Measurements from ENCODE around the gene ARID5B. TPM values are rescaled to one million over a fixed set of nuclear protein-coding genes. Genes with fewer than 3 reads are reported as not detected.
"Not testable (repeated sequence)": the region's sequence is repeated elsewhere in the genome, so short reads cannot be mapped to it uniquely, and the experiment has no call there.

Gene ARID5B
- total RNA-seq, result 100 to 1,000 TPM in 1 of 2 experiments, 10 to 100 TPM in 1; 73.8 to 106 TPM

GRCh38 chr10:61900829-61901792 lies at the start of gene ARID5B:
ARID5B (plus strand) TSS chr10:61901699; CDS start chr10:61901710, 11 bp downstream.
- intact Hi-C loops (cut with DNase I, micrococcal nuclease), result loop anchor here in 1 of 2 experiments (1.0 to 5.0 kb wide), 4 partner anchors 282 to 1994 kb away; partner anchors contain the start of genes CCDC6 and NRBF2
- DNase-seq (peak; percentile 68), ATAC-seq (no peak)
- CTCF ChIA-PET, result interaction anchor here (0.7 to 4.4 kb wide), 7 partner anchors 66 to 150 kb away, joined by 3 to 26 read pairs (median 6); no protein-coding TSS in a partner anchor
- no peaks in the 10 kb centered on the region for H3K27me3 Mint-ChIP-seq
- no peaks in the 10 kb centered on the region for H3K9me3 Mint-ChIP-seq (ENCODE audit: low read depth)
- H3K4me1 Mint-ChIP-seq, result peaks cover 47% of the 10 kb centered on the region
- H3K4me3 Mint-ChIP-seq, result peak within 1 kb of the TSS; percentile 94
- POLR2A ChIA-PET, result interaction anchor here (0.6 to 6.5 kb wide), 13 partner anchors 33 to 344 kb away, joined by 3 to 74 read pairs (median 4); no protein-coding TSS in a partner anchor
- H3K27ac Mint-ChIP-seq, result peak within 1 kb of the TSS; percentile 100
- H3K36me3 Mint-ChIP-seq (ENCODE audit: low read depth), result peaks cover 28% of the 10 kb centered on the region

GRCh38 chr10:61852261-61852660 lies 49.2 kb upstream of the ARID5B start:
- POLR2A ChIA-PET, result no interaction called here
- Mint-ChIP-seq H3K4me3 (no peak overlapping the region), H3K27me3 (no peaks in the 10 kb centered on the region), H3K27ac (no peak overlapping the region), H3K4me1 (peaks cover under 1% of the 10 kb centered on the region), H3K36me3 (ENCODE audit: low read depth) (no peaks in the 10 kb centered on the region), H3K9me3 (ENCODE audit: low read depth) (no peaks in the 10 kb centered on the region)
- ATAC-seq, result no peak
- intact Hi-C loops (cut with DNase I, micrococcal nuclease), result no loop called here
- DNase-seq, result no peak
- CTCF ChIA-PET, result no interaction called here

- Mint-ChIP-seq H3K4me1 (no peaks in the 10 kb centered on the region), H3K4me3 (no peak overlapping the region), H3K27me3 (no peaks in the 10 kb centered on the region), H3K27ac (no peak overlapping the region), H3K9me3 (ENCODE audit: low read depth) (no peaks in the 10 kb centered on the region), H3K36me3 (ENCODE audit: low read depth) (no peaks in the 10 kb centered on the region)
- ChIA-PET CTCF (interaction anchor here (0.6 to 1.1 kb wide), 4 partner anchors 10 to 262 kb away, joined by 3 to 4 read pairs (median 4); no protein-coding TSS in a partner anchor), POLR2A (no interaction called here)
- intact Hi-C loops (cut with DNase I, micrococcal nuclease), result no loop called here
- no peak for ATAC-seq
- DNase-seq, result no peak
Measured at GRCh38 chr10:61855771-61856170, 45.7 kb upstream of the ARID5B start.

GRCh38 chr10:61857746-61858145 lies 43.8 kb upstream of the ARID5B start:
- H3K36me3 Mint-ChIP-seq (ENCODE audit: low read depth), result no peaks in the 10 kb centered on the region
- POLR2A ChIA-PET, result no interaction called here
- intact Hi-C loops (cut with DNase I, micrococcal nuclease), result no loop called here
- H3K4me3 Mint-ChIP-seq, result no peak overlapping the region
- no peaks in the 10 kb centered on the region for H3K27me3 Mint-ChIP-seq
- no peaks in the 10 kb centered on the region for H3K4me1 Mint-ChIP-seq
- CTCF ChIA-PET, result interaction anchor here (1.3 kb wide), 1 partner anchor 9 kb away, joined by 3 read pairs; no protein-coding TSS in a partner anchor
- no peaks in the 10 kb centered on the region for H3K9me3 Mint-ChIP-seq (ENCODE audit: low read depth)
- ATAC-seq (no peak), DNase-seq (no peak)
- no peak overlapping the region for H3K27ac Mint-ChIP-seq

- Mint-ChIP-seq H3K4me3 (no peak overlapping the region), H3K27ac (no peak overlapping the region), H3K9me3 (ENCODE audit: low read depth) (no peaks in the 10 kb centered on the region), H3K4me1 (no peaks in the 10 kb centered on the region), H3K27me3 (no peaks in the 10 kb centered on the region), H3K36me3 (ENCODE audit: low read depth) (no peaks in the 10 kb centered on the region)
- intact Hi-C loops (cut with DNase I, micrococcal nuclease), result no loop called here
- POLR2A ChIA-PET, result no interaction called here
- CTCF ChIA-PET, result interaction anchor here (1.2 kb wide), 1 partner anchor 18 kb away, joined by 6 read pairs; no protein-coding TSS in a partner anchor
- DNase-seq, result no peak
- no peak for ATAC-seq
Measured at GRCh38 chr10:61859786-61860185, 41.7 kb upstream of the ARID5B start.

- no peak overlapping the region for H3K27ac Mint-ChIP-seq
- no peaks in the 10 kb centered on the region for H3K27me3 Mint-ChIP-seq
- H3K36me3 Mint-ChIP-seq (ENCODE audit: low read depth), result no peaks in the 10 kb centered on the region
- no peaks in the 10 kb centered on the region for H3K9me3 Mint-ChIP-seq (ENCODE audit: low read depth)
- CTCF ChIA-PET, result interaction anchor here (0.6 to 1.2 kb wide), 4 partner anchors 14 to 79 kb away, joined by 3 to 6 read pairs (median 4); no protein-coding TSS in a partner anchor
- POLR2A ChIA-PET, result no interaction called here
- DNase-seq (no peak), ATAC-seq (no peak)
- no peak overlapping the region for H3K4me3 Mint-ChIP-seq
- intact Hi-C loops (cut with DNase I, micrococcal nuclease), result no loop called here
- no peaks in the 10 kb centered on the region for H3K4me1 Mint-ChIP-seq
Measured at GRCh38 chr10:61860964-61861758, 40.3 kb upstream of the ARID5B start.

GRCh38 chr10:61863981-61864380 lies 37.5 kb upstream of the ARID5B start:
- no peaks in the 10 kb centered on the region for H3K36me3 Mint-ChIP-seq (ENCODE audit: low read depth)
- intact Hi-C loops (cut with DNase I, micrococcal nuclease), result no loop called here
- H3K4me1 Mint-ChIP-seq, result peaks cover 11% of the 10 kb centered on the region
- no peak for DNase-seq
- H3K4me3 Mint-ChIP-seq, result no peak overlapping the region
- no peaks in the 10 kb centered on the region for H3K9me3 Mint-ChIP-seq (ENCODE audit: low read depth)
- H3K27me3 Mint-ChIP-seq, result no peaks in the 10 kb centered on the region
- ATAC-seq, result no peak
- no peak overlapping the region for H3K27ac Mint-ChIP-seq
- ChIA-PET POLR2A (no interaction called here), CTCF (no interaction called here)

- DNase-seq (no peak), ATAC-seq (peak; percentile 79)
- Mint-ChIP-seq H3K9me3 (ENCODE audit: low read depth) (no peaks in the 10 kb centered on the region), H3K27me3 (no peaks in the 10 kb centered on the region), H3K4me3 (no peak overlapping the region), H3K4me1 (peaks cover 11% of the 10 kb centered on the region), H3K36me3 (ENCODE audit: low read depth) (no peaks in the 10 kb centered on the region), H3K27ac (peak overlapping the region; percentile 31)
- ChIA-PET CTCF (interaction anchor here (0.9 to 2.3 kb wide), 3 partner anchors 8 to 116 kb away, joined by 3 to 8 read pairs (median 3); no protein-coding TSS in a partner anchor), POLR2A (no interaction called here)
- intact Hi-C loops (cut with DNase I, micrococcal nuclease), result no loop called here
Measured at GRCh38 chr10:61866700-61867368, 34.7 kb upstream of the ARID5B start.

GRCh38 chr10:61867374-61867773 lies 34.1 kb upstream of the ARID5B start:
- H3K27ac Mint-ChIP-seq, result peak overlapping the region; percentile 31
- POLR2A ChIA-PET; intact Hi-C loops (cut with DNase I, micrococcal nuclease); H3K27me3 Mint-ChIP-seq; H3K4me3 Mint-ChIP-seq; H3K9me3 Mint-ChIP-seq (ENCODE audit: low read depth); H3K36me3 Mint-ChIP-seq (ENCODE audit: low read depth); ATAC-seq: not testable (repeated sequence)
- CTCF ChIA-PET, result interaction anchor here (0.6 to 2.3 kb wide), 4 partner anchors 8 to 117 kb away, joined by 3 to 8 read pairs (median 3); no protein-coding TSS in a partner anchor
- peak; percentile 33 for DNase-seq
- H3K4me1 Mint-ChIP-seq, result peaks cover 11% of the 10 kb centered on the region

- peak overlapping the region; percentile 44 for H3K4me3 Mint-ChIP-seq
- ATAC-seq; H3K9me3 Mint-ChIP-seq (ENCODE audit: low read depth); H3K36me3 Mint-ChIP-seq (ENCODE audit: low read depth); H3K27me3 Mint-ChIP-seq; POLR2A ChIA-PET; intact Hi-C loops (cut with DNase I, micrococcal nuclease); H3K27ac Mint-ChIP-seq: not testable (repeated sequence)
- CTCF ChIA-PET, result interaction anchor here (0.6 to 2.3 kb wide), 4 partner anchors 9 to 117 kb away, joined by 3 to 8 read pairs (median 3); no protein-coding TSS in a partner anchor
- DNase-seq, result peak; percentile 61
- peaks cover 11% of the 10 kb centered on the region for H3K4me1 Mint-ChIP-seq
Measured at GRCh38 chr10:61867817-61868216, 33.7 kb upstream of the ARID5B start.

Data from activated CD4-positive, alpha-beta T cell treated with anti-CD3 and anti-CD28 coated beads for 36 hours (primary cell).